Suprapubic skin (tissue), 4 donors: ENCODE results near the gene COG5.

Experiments used
- EP300 ChIP-seq: sonication (generic); formaldehyde crosslinking; IDR thresholded peaks from one replicate; pipeline ENCODE4 v1.6.1; 2017; ENCODE audit warnings: antibody characterized with exemption
- POLR2A ChIP-seq, 2 donors: fragments of 450-650 bp; IDR thresholded peaks; one replicate each; pipeline ENCODE4 v1.6.1; 2017; ENCODE audit warnings: antibody characterized with exemption in 2 of 2, mild to moderate bottlenecking in 2 of 2, moderate library complexity in 2 of 2
- POLR2AphosphoS5 ChIP-seq, 3 donors: sonication (generic); formaldehyde crosslinking; IDR thresholded peaks; one replicate each; pipeline ENCODE4 v1.6.1; 2017; ENCODE audit warnings: antibody characterized with exemption in 3 of 3
- TF ChIP-seq, protein P1 (sequence below), 2 donors: fragments of 200-600 bp in 1 of 2; fragments of 450-650 bp in 1 of 2; sonication (generic) in 1 of 2; IDR thresholded peaks; one replicate each; pipeline ENCODE4 v1.5.1; 2016 to 2019; ENCODE audit warnings: antibody characterized with exemption in 2 of 2, mild to moderate bottlenecking in 1 of 2, moderate library complexity in 1 of 2

- TF ChIP-seq, protein P1, sequence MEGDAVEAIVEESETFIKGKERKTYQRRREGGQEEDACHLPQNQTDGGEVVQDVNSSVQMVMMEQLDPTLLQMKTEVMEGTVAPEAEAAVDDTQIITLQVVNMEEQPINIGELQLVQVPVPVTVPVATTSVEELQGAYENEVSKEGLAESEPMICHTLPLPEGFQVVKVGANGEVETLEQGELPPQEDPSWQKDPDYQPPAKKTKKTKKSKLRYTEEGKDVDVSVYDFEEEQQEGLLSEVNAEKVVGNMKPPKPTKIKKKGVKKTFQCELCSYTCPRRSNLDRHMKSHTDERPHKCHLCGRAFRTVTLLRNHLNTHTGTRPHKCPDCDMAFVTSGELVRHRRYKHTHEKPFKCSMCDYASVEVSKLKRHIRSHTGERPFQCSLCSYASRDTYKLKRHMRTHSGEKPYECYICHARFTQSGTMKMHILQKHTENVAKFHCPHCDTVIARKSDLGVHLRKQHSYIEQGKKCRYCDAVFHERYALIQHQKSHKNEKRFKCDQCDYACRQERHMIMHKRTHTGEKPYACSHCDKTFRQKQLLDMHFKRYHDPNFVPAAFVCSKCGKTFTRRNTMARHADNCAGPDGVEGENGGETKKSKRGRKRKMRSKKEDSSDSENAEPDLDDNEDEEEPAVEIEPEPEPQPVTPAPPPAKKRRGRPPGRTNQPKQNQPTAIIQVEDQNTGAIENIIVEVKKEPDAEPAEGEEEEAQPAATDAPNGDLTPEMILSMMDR (IDR thresholded peaks at IDR 0.05) = no peak
- TF ChIP-seq POLR2AphosphoS5 (IDR thresholded peaks at IDR 0.05) = no peak
- TF ChIP-seq POLR2A (IDR thresholded peaks at IDR 0.05) = no peak
- no peak for TF ChIP-seq EP300
These were observed 375.9 kb downstream of the COG5 start for GRCh38 chr7:107187774-107188173.
